ENCODE results near the gene KLHL10.

The KLHL10 gene

DNA sequence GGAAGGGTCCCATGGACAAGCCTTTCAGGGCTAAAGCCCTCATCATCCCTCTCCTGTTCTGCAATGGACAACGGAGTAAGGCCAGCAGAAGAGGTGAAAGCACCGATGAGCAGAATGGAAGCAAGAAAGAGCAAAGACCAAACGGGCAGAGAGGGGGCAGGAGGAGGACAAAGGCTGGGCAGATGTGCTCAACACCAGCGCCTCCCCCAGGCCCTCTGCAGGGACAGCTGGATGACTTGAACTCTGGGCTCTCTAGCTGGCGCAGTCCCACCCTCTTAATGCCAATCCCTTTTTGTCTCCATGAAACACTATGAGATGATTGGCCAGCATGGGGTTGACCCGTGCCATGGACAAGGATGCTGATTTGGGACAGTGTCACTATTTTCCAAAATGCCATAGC lies 59.1 kb downstream of the KLHL10 start:
- no peak for DNase-seq

Data from T-helper 9 cell (primary cell).